Thoracic aorta (tissue), 2 donors: ENCODE measurements around the gene RUNX2. TPM values are rescaled to one million over a fixed set of nuclear protein-coding genes. Genes with fewer than 3 reads are reported as not detected.

Experiments used
- ATAC-seq: fragments of 150-250 bp; one replicate; pipeline ENCODE4 v1.8.0; 2017; ENCODE audit warnings: low read depth; ENCODE audit not compliant: insufficient number of reproducible peaks, low FRiP score
- DNase-seq: peaks from one replicate; pipeline ENCODE4 v3.0.0-alpha.2; 2020; ENCODE audit warnings: low spot score
- H3K27ac ChIP-seq, 2 donors: fragments of 200-600 bp; sonication (generic); 1 replicate in 1 of 2; 2 replicates in 1 of 2; pipeline ENCODE4 v1.5.1; 2016; ENCODE audit warnings: mild to moderate bottlenecking in 2 of 2, moderate library complexity in 2 of 2
- H3K27me3 ChIP-seq: fragments of 200-600 bp; sonication (generic); replicated peaks from 2 replicates; pipeline ENCODE4 v1.6.0; 2016; ENCODE audit warnings: mild to moderate bottlenecking; ENCODE audit not compliant: insufficient read depth
- H3K36me3 ChIP-seq: fragments of 200-600 bp; sonication (generic); one replicate; pipeline ENCODE4 v1.5.1; 2016
- H3K4me1 ChIP-seq, 2 donors: fragments of 200-600 bp; sonication (generic); 1 replicate in 1 of 2; 2 replicates in 1 of 2; pipeline versions ENCODE4 v1.5.1 to v1.6.0; 2016; ENCODE audit warnings: low read depth in 2 of 2, mild to moderate bottlenecking in 1 of 2; ENCODE audit not compliant: control insufficient read depth in 1 of 2
- H3K4me3 ChIP-seq: fragments of 200-600 bp; sonication (generic); 2 replicates; pipeline ENCODE4 v1.5.1; 2016; ENCODE audit warnings: mild to moderate bottlenecking
- H3K9me3 ChIP-seq: fragments of 200-600 bp; sonication (generic); 2 replicates; pipeline ENCODE4 v1.5.1; 2016
- total RNA-seq, 2 donors: library from RNA; depleted of rRNA; stranded (reverse); fragments of >200 nt; gene quantifications; one replicate each; pipeline versions ENCODE4 v1.1.0 to v1.2.3, GENCODE V29; 2016
- TF ChIP-seq, protein P1 (sequence below): fragments of 200-600 bp; sonication (generic); IDR thresholded peaks from one replicate; pipeline ENCODE4 v1.5.1; 2019; ENCODE audit warnings: antibody characterized with exemption

Gene RUNX2
- total RNA-seq, 2 donors from 2014 or later, result 3.2 to 7.9 TPM

DNA sequence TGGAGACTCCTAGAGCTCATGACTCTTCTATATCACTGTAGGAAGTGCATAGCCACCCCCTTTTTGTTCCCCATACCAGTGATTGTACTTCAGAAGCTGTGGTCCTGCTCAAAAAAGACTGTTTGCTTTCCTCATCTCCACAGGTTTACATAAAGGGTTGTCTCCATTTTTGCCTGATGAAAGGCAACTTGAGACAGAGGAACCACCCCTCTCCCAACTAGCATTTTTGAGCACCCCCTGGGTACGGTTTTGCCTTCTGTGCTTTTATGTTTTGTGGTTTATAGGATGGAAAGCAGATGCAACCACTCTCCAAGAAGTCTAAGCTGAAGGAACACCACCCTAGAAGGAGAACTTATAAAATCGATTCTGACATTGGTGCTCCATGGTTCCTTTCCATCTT lies 177.3 kb downstream of the RUNX2 start:
- no peak overlapping the region for H3K4me3 ChIP-seq
- TF ChIP-seq, protein P1, sequence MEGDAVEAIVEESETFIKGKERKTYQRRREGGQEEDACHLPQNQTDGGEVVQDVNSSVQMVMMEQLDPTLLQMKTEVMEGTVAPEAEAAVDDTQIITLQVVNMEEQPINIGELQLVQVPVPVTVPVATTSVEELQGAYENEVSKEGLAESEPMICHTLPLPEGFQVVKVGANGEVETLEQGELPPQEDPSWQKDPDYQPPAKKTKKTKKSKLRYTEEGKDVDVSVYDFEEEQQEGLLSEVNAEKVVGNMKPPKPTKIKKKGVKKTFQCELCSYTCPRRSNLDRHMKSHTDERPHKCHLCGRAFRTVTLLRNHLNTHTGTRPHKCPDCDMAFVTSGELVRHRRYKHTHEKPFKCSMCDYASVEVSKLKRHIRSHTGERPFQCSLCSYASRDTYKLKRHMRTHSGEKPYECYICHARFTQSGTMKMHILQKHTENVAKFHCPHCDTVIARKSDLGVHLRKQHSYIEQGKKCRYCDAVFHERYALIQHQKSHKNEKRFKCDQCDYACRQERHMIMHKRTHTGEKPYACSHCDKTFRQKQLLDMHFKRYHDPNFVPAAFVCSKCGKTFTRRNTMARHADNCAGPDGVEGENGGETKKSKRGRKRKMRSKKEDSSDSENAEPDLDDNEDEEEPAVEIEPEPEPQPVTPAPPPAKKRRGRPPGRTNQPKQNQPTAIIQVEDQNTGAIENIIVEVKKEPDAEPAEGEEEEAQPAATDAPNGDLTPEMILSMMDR, result no peak
- DNase-seq (no peak), ATAC-seq (no peak)
- H3K27ac ChIP-seq, result no peak overlapping the region
- H3K36me3 ChIP-seq, result no peaks in the 10 kb centered on the region
- no peaks in the 10 kb centered on the region for H3K9me3 ChIP-seq
- no peaks in the 10 kb centered on the region for H3K4me1 ChIP-seq
- H3K27me3 ChIP-seq, result no peaks in the 10 kb centered on the region

DNA sequence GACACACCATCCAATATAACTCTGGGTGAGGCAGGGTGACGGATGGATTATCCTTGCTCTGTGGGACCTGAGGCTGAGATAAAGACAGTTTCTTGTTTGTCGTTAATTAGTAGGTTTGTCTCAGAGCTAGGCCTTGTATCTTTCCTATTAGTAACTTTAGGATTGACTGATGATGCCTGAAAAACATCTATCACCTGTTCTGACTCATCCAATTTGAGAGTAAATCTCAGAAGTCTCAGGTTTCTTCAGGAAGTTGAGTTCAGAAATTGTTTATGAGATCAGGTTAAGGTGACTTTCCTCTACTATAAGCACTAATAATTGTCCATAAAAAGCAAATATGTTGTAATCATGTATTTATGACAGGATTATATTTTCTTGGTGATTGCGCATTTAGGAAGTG lies 179.1 kb downstream of the RUNX2 start:
- DNase-seq (no peak), ATAC-seq (no peak)
- Histone ChIP-seq H3K4me3 (no peak overlapping the region), H3K27me3 (no peaks in the 10 kb centered on the region), H3K36me3 (no peaks in the 10 kb centered on the region), H3K4me1 (no peaks in the 10 kb centered on the region), H3K9me3 (no peaks in the 10 kb centered on the region), H3K27ac (no peak overlapping the region)
- TF ChIP-seq, protein P1, result no peak

DNA sequence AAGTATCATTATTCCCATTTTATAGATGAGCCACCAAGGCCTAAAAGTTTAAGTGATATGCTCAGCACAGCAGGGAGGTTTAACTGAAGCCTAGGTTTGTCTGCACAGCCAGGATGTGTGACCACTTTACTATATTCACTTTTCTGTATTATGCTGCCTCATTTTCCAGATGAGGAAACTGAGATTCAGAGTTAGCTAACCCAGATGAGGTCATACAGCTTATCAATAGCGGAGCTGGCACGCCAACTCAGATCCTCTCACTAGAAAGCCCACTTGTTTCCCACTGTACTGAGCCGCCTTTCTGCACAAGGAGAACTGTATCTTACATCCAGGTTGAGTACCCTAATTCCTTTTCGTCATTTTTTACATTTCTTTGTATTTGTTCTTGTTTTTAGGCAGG lies 181.3 kb downstream of the RUNX2 start:
- DNase-seq (no peak), ATAC-seq (no peak)
- Histone ChIP-seq H3K4me3 (no peak overlapping the region), H3K36me3 (no peaks in the 10 kb centered on the region), H3K27me3 (no peaks in the 10 kb centered on the region), H3K27ac (no peak overlapping the region), H3K4me1 (no peaks in the 10 kb centered on the region), H3K9me3 (no peaks in the 10 kb centered on the region)
- TF ChIP-seq, protein P1, result no peak

DNA sequence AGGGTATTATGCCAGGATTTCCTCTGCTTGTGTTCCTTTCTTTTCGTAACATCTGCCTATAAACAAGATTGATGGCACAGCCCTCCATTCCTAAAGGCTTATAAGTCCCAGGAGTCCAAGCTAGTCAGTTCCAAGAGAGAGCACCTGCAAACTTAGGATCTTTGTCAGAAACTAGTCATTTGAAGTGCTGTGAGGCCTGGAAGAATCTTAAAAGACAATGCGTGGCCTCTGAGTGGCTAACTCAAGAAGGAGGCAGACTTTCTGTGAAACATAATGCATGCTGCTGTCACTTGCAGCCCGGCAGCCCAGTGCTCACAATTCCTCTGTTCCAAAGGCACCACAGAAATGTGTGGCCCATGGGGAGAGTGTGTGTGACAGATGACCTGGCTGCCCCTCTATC lies 184.6 kb downstream of the RUNX2 start:
- ATAC-seq (no peak), DNase-seq (no peak)
- Histone ChIP-seq H3K27ac (no peak overlapping the region), H3K9me3 (no peaks in the 10 kb centered on the region), H3K36me3 (no peaks in the 10 kb centered on the region), H3K27me3 (no peaks in the 10 kb centered on the region), H3K4me1 (no peaks in the 10 kb centered on the region), H3K4me3 (no peak overlapping the region)
- TF ChIP-seq, protein P1, result no peak

DNA sequence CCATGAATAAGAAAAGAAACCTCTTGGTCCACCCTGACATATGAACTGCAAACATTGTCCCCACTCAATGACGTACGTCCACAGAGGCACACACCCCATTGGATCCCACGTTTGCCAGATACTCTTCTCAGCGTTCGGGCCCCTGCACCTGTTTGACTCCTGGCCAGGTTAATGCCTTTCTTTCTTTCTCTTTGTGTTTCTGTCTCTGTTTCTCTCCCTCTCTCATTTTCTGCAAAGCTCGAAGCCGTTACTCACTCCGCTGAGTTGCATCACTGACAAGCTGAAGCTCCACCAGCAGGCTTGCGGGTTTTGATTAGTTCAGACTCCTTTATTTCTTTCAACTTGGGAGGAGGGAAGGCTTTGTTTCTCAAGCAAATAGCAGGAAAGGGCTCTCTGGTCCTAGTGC lies 185.1 kb downstream of the RUNX2 start:
- TF ChIP-seq, protein P1, result no peak
- no peak for DNase-seq
- H3K27me3 ChIP-seq, result no peaks in the 10 kb centered on the region
- no peak overlapping the region for H3K27ac ChIP-seq
- no peak for ATAC-seq
- H3K4me1 ChIP-seq, result no peaks in the 10 kb centered on the region
- H3K9me3 ChIP-seq, result no peaks in the 10 kb centered on the region
- H3K36me3 ChIP-seq, result no peaks in the 10 kb centered on the region
- H3K4me3 ChIP-seq, result no peak overlapping the region
